ENCODE measurements around the gene NRN1L.
A peak's percentile ranks its signal among the peaks of the same experiment; 100 is the strongest.

The NRN1L gene

DNA sequence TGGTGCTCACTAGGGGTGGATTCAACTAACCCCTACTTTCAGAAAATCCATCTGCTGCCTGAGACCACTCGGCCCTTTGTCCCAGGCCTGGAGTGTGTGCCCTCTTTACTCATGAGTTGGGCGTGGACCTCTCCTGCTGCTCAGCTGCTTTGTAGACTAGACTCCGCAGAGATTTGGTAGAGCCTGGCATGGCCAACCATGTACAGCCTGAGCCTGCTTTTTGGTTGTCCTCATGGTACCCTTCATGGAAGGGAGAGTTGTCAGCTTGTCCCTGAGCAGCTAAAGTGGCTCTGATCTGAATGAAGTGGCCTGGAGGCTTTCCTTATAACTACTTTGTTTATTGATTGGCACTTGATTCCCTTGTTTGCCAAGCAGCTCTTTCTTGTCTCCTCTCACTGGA is 10.3 kb upstream of the NRN1L start:
- no peak for DNase-seq (ENCODE audit: low read depth)

DNA sequence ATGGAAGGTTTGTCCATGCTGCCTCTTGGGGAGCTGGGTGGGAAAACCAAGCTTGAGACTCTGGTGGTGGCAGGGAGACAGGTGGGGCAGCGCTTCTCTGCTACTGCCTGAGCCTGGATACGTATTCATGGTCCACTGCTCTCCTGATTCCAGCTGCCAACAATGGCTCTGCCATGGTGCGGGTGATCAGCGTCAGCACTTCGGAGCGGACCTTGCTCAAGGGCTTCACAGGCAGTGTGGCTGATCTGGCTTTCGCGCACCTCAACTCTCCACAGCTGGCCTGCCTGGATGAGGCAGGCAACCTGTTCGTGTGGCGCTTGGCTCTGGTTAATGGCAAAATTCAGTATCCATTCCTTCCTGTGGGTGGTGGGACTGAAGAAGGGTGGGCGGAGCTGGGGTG is 7.6 kb upstream of the NRN1L start:
- Histone ChIP-seq H3K36me3 (ENCODE audit: control insufficient read depth, insufficient read depth, low read length, severe bottlenecking) (peaks cover 56% of the 10 kb centered on the region), H3K4me3 (ENCODE audit: low read length) (no peak overlapping the region), H3K9me3 (ENCODE audit: control insufficient read depth, low read length) (no peaks in the 10 kb centered on the region), H3K9ac (ENCODE audit: low read length) (no peak overlapping the region), H3K27me3 (replicated peaks; ENCODE audit: control insufficient read depth, insufficient read depth, low read length) (no peaks in the 10 kb centered on the region), H3K4me1 (ENCODE audit: control insufficient read depth, insufficient read depth, low read length) (peaks cover 16% of the 10 kb centered on the region)
- no peak for DNase-seq (ENCODE audit: low read depth)

More for the DNA sequence above, 10.3 kb upstream of the NRN1L start:
- Histone ChIP-seq H3K36me3 (ENCODE audit: control insufficient read depth, insufficient read depth, low read length, severe bottlenecking) (peaks cover 54% of the 10 kb centered on the region), H3K9me3 (ENCODE audit: control insufficient read depth, low read length) (no peaks in the 10 kb centered on the region), H3K9ac (ENCODE audit: low read length) (peak overlapping the region; percentile 95), H3K4me3 (ENCODE audit: low read length) (peak overlapping the region; percentile 95), H3K4me1 (ENCODE audit: control insufficient read depth, insufficient read depth, low read length) (peaks cover 16% of the 10 kb centered on the region), H3K27me3 (replicated peaks; ENCODE audit: control insufficient read depth, insufficient read depth, low read length) (no peaks in the 10 kb centered on the region)

DNA sequence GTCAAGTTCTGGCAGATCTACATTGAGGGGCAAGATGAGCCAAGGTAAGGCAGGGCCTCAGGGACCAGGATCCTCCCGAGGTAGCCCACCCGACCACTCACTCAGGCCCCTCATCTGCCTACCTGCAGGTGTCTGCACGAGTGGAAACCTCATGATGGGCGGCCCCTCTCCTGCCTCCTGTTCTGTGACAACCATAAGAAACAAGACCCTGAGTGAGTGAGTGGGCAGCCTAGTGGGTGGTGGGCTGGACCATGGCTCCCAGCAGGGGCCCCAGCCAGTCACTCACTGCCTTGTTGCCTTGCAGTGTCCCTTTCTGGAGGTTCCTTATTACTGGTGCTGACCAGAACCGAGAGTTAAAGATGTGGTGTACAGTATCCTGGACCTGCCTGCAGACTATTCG is 6.5 kb upstream of the NRN1L start:
- Histone ChIP-seq H3K4me3 (ENCODE audit: low read length) (no peak overlapping the region), H3K9me3 (ENCODE audit: control insufficient read depth, low read length) (no peaks in the 10 kb centered on the region), H3K9ac (ENCODE audit: low read length) (no peak overlapping the region), H3K36me3 (ENCODE audit: control insufficient read depth, insufficient read depth, low read length, severe bottlenecking) (peaks cover 66% of the 10 kb centered on the region), H3K27me3 (replicated peaks; ENCODE audit: control insufficient read depth, insufficient read depth, low read length) (no peaks in the 10 kb centered on the region), H3K4me1 (ENCODE audit: control insufficient read depth, insufficient read depth, low read length) (peaks cover 12% of the 10 kb centered on the region)
- no peak for DNase-seq (ENCODE audit: low read depth)

DNA sequence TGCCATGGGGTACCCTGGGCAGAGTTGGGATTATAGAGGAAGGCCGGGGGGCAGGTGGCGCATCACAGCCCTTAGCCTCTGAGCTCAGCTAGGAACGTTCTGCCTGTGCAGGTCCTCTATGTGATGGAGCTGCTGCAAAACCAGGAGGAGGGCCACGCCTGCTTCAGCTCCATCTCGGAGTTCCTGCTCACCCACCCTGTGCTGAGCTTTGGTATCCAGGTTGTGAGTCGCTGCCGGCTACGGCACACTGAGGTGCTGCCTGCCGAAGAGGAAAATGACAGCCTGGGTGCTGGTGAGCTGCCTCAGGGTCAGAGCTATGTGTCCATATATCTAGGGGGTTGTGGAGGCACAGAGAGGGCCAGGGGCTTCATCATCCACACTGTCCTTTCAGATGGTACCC is 5.8 kb upstream of the NRN1L start:
- H3K4me1 ChIP-seq (ENCODE audit: control insufficient read depth, insufficient read depth, low read length), result peaks cover 9% of the 10 kb centered on the region
- H3K27me3 ChIP-seq (replicated peaks; ENCODE audit: control insufficient read depth, insufficient read depth, low read length), result no peaks in the 10 kb centered on the region
- H3K9me3 ChIP-seq (ENCODE audit: control insufficient read depth, low read length), result no peaks in the 10 kb centered on the region
- H3K36me3 ChIP-seq (ENCODE audit: control insufficient read depth, insufficient read depth, low read length, severe bottlenecking), result peaks cover 71% of the 10 kb centered on the region
- H3K4me3 ChIP-seq (ENCODE audit: low read length), result no peak overlapping the region
- no peak for DNase-seq (ENCODE audit: low read depth)
- no peak overlapping the region for H3K9ac ChIP-seq (ENCODE audit: low read length)

DNA sequence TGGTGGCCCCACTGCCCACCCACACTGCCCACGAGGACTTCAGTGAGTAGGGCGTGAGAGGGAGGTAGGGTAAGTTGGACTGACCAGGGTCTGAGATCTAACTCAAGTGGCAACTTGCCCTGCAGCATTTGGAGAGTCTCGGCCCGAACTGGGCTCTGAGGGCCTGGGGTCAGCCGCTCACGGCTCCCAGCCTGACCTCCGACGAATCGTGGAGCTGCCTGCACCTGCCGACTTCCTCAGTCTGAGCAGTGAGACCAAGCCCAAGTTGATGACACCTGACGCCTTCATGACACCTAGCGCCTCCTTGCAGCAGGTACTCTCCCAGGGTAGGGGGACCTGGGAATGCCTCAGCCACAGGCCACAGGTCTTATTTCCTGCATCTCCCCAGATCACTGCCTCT is 5.2 kb upstream of the NRN1L start:
- peaks cover 74% of the 10 kb centered on the region for H3K36me3 ChIP-seq (ENCODE audit: control insufficient read depth, insufficient read depth, low read length, severe bottlenecking)
- no peaks in the 10 kb centered on the region for H3K27me3 ChIP-seq (replicated peaks; ENCODE audit: control insufficient read depth, insufficient read depth, low read length)
- no peaks in the 10 kb centered on the region for H3K9me3 ChIP-seq (ENCODE audit: control insufficient read depth, low read length)
- H3K4me1 ChIP-seq (ENCODE audit: control insufficient read depth, insufficient read depth, low read length), result peaks cover 7% of the 10 kb centered on the region
- H3K9ac ChIP-seq (ENCODE audit: low read length), result no peak overlapping the region
- no peak for DNase-seq (ENCODE audit: low read depth)
- no peak overlapping the region for H3K4me3 ChIP-seq (ENCODE audit: low read length)

DNA sequence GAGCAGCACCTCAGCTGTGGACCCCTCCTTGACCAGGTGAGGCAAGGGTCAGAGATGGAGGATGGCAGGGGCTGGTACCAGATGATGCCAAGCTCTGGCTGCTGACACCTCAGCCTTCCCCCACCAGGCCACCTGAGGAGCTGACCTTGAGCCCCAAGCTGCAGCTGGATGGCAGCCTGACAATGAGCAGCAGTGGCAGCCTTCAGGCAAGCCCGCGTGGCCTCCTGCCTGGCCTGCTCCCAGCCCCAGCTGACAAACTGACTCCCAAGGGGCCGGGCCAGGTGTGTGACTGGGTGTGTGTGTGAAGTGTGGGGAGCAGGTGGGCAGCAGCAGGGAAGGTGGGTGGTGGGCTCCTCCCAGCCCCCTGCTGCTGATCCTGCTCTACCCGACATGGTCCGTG is 4.7 kb upstream of the NRN1L start:
- Histone ChIP-seq H3K27me3 (replicated peaks; ENCODE audit: control insufficient read depth, insufficient read depth, low read length) (no peaks in the 10 kb centered on the region), H3K9me3 (ENCODE audit: control insufficient read depth, low read length) (no peaks in the 10 kb centered on the region), H3K36me3 (ENCODE audit: control insufficient read depth, insufficient read depth, low read length, severe bottlenecking) (peaks cover 74% of the 10 kb centered on the region), H3K9ac (ENCODE audit: low read length) (no peak overlapping the region), H3K4me1 (ENCODE audit: control insufficient read depth, insufficient read depth, low read length) (peaks cover 8% of the 10 kb centered on the region), H3K4me3 (ENCODE audit: low read length) (no peak overlapping the region)
- no peak for DNase-seq (ENCODE audit: low read depth)

DNA sequence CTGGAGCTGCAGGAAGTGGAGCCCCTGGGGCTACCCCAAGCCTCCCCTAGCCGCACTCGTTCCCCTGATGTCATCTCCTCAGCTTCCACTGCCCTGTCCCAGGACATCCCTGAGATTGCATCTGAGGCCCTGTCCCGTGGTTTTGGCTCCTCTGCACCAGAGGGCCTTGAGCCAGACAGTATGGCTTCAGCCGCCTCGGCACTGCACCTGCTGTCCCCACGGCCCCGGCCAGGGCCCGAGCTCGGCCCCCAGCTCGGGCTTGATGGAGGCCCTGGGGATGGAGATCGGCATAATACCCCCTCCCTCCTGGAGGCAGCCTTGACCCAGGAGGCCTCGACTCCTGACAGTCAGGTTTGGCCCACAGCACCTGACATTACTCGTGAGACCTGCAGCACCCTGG is 4.1 kb upstream of the NRN1L start:
- no peak overlapping the region for H3K4me3 ChIP-seq (ENCODE audit: low read length)
- H3K4me1 ChIP-seq (ENCODE audit: control insufficient read depth, insufficient read depth, low read length), result peaks cover 9% of the 10 kb centered on the region
- H3K9ac ChIP-seq (ENCODE audit: low read length), result no peak overlapping the region
- H3K36me3 ChIP-seq (ENCODE audit: control insufficient read depth, insufficient read depth, low read length, severe bottlenecking), result peaks cover 74% of the 10 kb centered on the region
- no peaks in the 10 kb centered on the region for H3K27me3 ChIP-seq (replicated peaks; ENCODE audit: control insufficient read depth, insufficient read depth, low read length)
- DNase-seq (ENCODE audit: low read depth), result no peak
- H3K9me3 ChIP-seq (ENCODE audit: control insufficient read depth, low read length), result no peaks in the 10 kb centered on the region

DNA sequence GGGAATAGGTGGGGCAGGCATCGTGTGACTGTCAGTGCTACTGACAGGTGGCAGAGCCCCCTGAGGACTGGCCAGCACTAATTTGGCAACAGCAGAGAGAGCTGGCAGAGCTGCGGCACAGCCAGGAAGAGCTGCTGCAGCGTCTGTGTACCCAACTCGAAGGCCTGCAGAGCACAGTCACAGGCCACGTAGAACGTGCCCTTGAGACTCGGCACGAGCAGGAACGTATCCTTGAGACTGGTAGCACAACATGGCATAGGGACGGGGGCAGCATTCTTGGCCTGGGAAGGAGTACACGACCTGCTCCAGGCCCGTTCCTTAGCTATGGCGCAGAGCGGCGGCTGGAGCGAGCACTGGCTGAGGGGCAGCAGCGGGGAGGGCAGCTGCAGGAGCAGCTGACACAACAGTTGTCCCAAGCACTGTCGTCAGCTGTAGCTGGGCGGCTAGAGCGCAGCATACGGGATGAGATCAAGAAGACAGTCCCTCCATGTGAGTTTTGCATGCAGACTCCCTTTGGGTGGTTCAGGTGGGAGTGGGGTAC is 3.0 kb upstream of the NRN1L start:
- Histone ChIP-seq H3K36me3 (ENCODE audit: control insufficient read depth, insufficient read depth, low read length, severe bottlenecking) (peaks cover 76% of the 10 kb centered on the region), H3K4me3 (ENCODE audit: low read length) (no peak overlapping the region), H3K4me1 (ENCODE audit: control insufficient read depth, insufficient read depth, low read length) (peaks cover 9% of the 10 kb centered on the region), H3K9me3 (ENCODE audit: control insufficient read depth, low read length) (no peaks in the 10 kb centered on the region), H3K27me3 (replicated peaks; ENCODE audit: control insufficient read depth, insufficient read depth, low read length) (no peaks in the 10 kb centered on the region), H3K9ac (ENCODE audit: low read length) (no peak overlapping the region)
- DNase-seq (ENCODE audit: low read depth), result no peak

DNA sequence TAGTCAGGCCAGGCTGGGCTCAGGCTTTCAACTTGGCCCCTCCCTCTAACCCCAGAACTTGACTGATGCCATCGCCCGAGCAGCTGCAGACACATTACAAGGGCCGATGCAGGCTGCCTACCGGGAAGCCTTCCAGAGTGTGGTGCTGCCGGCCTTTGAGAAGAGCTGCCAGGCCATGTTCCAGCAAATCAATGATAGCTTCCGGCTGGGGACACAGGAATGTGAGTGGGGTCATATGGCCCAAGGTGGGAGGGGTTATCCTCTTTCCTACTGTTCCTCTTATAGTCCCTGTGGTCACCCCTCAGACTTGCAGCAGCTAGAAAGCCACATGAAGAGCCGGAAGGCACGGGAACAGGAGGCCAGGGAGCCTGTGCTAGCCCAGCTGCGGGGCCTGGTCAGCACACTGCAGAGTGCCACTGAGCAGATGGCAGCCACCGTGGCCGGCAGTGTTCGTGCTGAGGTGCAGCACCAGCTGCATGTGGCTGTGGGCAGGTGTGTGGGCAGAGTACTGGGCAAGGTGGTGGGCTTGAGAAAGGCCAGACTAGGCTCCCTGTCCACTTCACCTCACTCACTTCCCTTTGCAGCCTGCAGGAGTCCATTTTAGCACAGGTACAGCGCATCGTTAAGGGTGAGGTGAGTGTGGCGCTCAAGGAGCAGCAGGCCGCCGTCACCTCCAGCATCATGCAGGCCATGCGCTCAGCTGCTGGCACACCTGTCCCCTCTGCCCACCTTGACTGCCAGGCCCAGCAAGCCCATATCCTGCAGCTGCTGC is 2.1 kb upstream of the NRN1L start:
- no peaks in the 10 kb centered on the region for H3K9me3 ChIP-seq (ENCODE audit: control insufficient read depth, low read length)
- no peak for DNase-seq (ENCODE audit: low read depth)
- peaks cover 68% of the 10 kb centered on the region for H3K36me3 ChIP-seq (ENCODE audit: control insufficient read depth, insufficient read depth, low read length, severe bottlenecking)
- no peak overlapping the region for H3K4me3 ChIP-seq (ENCODE audit: low read length)
- no peak overlapping the region for H3K9ac ChIP-seq (ENCODE audit: low read length)
- H3K4me1 ChIP-seq (ENCODE audit: control insufficient read depth, insufficient read depth, low read length), result peaks cover 9% of the 10 kb centered on the region
- H3K27me3 ChIP-seq (replicated peaks; ENCODE audit: control insufficient read depth, insufficient read depth, low read length), result no peaks in the 10 kb centered on the region

DNA sequence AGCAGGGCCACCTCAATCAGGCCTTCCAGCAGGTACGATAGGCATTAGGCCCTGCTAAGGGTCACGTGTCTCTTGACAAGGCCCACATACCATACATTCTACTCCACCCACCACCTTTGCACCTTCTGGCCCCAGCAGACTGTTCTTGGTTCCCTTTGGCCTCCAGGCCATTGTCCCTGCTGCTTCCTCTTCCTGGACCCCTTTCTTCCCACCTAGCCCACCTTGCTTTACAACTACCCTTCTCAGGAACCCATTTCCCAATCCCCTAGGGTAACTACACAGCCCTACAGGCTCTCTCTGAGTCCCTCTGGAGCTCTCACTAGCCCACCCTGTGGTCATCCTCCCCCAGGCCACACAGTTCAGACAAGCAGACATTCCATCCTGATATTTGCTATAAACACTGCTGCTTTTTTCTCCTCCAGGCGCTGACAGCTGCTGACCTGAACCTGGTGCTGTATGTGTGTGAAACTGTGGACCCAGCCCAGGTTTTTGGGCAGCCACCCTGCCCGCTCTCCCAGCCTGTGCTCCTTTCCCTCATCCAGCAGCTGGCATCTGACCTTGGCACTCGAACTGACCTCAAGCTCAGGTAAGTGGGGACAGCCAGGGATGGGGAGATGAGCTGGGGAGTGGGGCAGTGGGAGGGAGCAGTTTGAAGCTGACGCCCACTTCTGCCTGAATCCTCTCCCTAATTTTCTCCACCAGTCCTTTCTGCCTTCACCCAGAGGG is 1.4 kb upstream of the NRN1L start:
- peaks cover 60% of the 10 kb centered on the region for H3K36me3 ChIP-seq (ENCODE audit: control insufficient read depth, insufficient read depth, low read length, severe bottlenecking)

DNA sequence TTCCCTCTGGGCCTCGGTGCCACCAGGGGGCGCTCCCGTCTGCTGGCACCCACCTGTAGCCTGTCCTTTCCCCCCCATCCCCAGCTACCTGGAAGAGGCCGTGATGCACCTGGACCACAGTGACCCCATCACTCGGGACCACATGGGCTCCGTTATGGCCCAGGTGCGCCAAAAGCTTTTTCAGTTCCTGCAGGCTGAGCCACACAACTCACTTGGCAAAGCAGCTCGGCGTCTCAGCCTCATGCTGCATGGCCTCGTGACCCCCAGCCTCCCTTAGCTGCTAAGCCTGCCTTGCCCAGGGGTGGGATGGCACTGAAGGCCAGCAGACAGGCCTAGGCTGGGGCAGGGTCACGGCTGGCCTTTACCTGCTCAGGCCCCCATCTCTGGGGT is 818 bp upstream of the NRN1L start:
- Histone ChIP-seq H3K27me3 (replicated peaks; ENCODE audit: control insufficient read depth, insufficient read depth, low read length) (no peaks in the 10 kb centered on the region), H3K9me3 (ENCODE audit: control insufficient read depth, low read length) (no peaks in the 10 kb centered on the region), H3K9ac (ENCODE audit: low read length) (no peak overlapping the region), H3K4me3 (ENCODE audit: low read length) (no peak overlapping the region), H3K4me1 (ENCODE audit: control insufficient read depth, insufficient read depth, low read length) (peaks cover 9% of the 10 kb centered on the region), H3K36me3 (ENCODE audit: control insufficient read depth, insufficient read depth, low read length, severe bottlenecking) (peaks cover 55% of the 10 kb centered on the region)
- DNase-seq (ENCODE audit: low read depth), result peak; percentile 74

More for the DNA sequence above, 1.4 kb upstream of the NRN1L start:
- Histone ChIP-seq H3K27me3 (replicated peaks; ENCODE audit: control insufficient read depth, insufficient read depth, low read length) (no peaks in the 10 kb centered on the region), H3K4me3 (ENCODE audit: low read length) (no peak overlapping the region), H3K9ac (ENCODE audit: low read length) (no peak overlapping the region), H3K9me3 (ENCODE audit: control insufficient read depth, low read length) (no peaks in the 10 kb centered on the region), H3K4me1 (ENCODE audit: control insufficient read depth, insufficient read depth, low read length) (peaks cover 9% of the 10 kb centered on the region)
- DNase-seq (ENCODE audit: low read depth), result no peak
